GM18861 (cell line): ENCODE data around the gene PPP2R2C.

Experiments used
- ATAC-seq: cut with Tn5 transposase; IDR thresholded peaks from one replicate; pipeline ENCODE4 v1.9.1; 2021; ENCODE audit not compliant: unreplicated experiment

PPP2R2C gene

DNA sequence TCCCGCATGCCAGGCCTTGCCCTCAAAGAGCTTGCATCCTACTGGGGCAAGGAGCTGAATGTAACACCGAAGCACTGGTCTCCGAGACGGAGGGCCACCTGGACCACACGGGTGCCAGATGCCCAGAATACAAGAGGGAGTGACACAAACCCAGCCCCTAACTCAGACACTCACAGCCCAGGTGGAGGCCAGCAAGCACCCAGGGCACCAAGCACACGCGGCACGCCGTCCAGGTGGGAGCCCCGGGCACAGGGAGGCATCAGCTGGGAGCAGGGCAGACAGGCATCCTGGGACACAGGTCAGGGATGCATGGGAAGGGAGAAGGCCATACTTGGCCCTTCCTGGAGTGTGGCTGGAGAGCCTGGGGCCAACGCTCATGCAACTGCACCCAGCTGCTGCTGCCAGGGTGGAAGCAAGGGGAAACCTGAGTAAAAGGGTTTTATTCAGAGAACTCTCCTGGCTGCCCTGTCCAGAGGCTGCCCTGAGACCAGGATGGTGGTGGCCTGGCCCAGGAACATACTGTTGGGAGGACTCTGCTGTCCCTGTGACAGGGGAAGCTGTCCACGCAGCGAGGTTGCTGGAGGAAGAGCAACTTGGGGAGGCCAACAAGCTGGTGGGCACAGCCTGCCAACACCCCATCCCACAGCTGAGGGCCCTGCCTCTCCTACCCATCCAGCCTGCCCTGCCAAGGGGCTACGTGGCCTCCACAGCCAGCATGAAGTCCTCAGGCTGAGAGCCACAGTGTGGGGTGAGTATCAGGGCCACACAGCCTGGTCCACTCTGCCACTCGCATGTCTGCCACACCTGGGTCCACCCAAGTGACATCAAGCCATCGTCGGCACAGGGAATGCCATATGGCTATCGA, 22.2 kb upstream of the PPP2R2C start:
- no peak for ATAC-seq

DNA sequence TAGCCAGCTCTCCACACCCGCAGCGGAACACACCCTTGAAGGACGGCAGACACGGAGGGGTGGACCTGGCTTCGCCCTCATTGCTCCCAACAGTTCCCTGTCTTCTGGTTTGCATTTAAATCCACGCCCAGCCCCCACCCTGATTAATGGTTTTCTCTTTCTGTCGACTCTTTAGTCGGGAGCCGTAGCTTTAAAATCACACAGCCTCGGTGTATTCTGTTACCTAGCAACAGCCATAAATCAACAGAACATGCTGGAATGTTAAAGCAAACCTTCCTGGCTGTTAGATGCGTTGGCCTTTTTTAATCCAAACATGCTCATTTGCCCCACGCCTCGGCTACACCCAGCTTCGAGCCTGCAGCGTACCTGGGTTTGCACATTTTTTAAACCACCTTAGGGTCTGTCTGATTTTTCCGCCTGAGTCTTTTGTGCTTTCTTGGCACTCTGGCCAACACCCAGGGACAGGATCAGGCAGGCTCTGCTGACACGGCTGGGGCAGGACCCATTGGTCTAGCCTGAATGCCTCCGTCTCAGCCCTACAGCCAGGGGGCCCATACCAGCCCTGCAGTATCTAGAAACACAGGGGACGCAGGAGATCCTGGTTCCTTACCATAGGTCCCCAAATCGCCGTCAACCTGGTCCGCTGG, 21.4 kb upstream of the PPP2R2C start:
- no peak for ATAC-seq

DNA sequence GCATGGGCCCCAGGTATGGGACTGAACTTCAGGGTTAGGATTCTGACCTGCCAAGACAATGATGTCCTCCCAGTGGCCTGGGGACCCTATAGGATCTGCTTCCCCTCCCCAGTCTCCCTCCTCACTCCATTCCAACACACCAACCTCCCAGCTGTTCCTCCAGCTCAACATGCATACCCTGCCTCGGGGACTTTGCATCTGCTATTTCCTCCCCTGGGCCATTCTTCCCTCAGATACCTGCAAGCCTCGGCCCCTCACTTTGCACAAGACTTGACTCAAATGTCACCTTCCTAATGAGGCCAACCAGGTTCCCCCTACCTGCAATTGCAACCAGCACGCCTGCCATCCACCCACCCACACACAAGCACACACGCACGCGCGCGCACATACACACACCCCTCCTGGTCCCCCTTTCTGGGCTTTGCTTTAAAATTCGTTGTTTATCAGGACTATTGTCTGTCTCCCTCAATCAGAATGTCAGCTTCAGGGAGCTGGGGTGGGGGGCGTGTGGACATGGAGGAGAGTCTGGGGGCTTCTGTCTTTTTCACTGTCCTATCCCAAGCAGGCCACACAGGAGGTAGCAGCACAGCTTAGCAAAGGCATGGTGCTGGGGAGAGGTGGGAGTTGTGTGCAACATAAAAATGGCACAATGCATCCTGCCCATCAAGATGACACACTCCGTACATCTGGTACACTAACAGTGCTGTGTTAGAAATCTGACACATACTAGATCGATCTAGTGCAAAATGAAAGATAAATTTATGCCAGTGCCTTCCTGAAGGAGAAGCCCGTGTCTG, 20.6 kb upstream of the PPP2R2C start:
- ATAC-seq: no peak

DNA sequence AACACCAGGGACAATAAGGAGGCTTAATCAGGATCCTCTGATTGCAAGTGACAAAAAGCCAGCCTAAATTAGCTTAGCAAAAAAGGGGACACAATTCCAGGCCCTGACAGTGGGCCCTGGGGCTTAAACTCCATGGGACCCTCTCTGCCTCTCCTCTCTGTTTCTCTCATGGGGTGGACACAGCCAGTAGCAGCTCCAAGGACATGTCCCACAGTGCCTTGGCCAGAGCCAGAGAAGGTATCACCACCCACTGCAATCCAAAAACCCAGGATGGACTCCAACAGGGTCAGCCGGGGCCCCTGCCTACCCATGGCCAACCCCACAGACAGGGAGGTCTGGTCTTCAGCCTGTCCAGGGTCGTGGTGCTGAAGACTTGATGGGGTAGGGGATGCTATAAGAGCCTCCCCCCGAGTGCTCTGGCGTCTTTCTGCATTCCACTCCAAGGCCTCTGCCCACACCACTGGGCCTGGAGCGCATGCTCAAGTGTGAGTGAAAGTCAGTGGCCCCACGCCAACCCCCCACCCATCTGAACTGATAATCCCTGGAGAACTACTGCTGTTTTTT, 19.7 kb upstream of the PPP2R2C start:
- ATAC-seq: no peak

DNA sequence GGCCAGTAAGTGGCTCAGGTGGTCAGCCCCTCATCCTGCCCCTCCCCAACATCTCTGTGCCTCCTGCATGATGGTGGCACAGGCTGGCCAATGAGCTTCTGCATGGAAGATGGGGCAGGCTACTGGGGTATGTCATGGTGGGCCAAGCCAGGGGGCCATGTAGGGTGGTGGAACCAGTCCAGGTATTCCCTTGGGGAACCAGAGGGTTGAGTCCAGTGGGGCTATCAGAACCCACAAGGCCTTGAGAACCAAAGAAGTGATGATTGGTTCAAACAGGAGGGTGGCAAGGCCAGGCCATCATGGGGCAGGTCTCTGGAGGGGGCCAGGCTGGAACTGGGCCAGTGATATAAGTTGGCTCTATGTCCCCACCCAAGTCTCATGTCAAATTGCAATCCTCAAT, 18.8 kb upstream of the PPP2R2C start:
- no peak for ATAC-seq

DNA sequence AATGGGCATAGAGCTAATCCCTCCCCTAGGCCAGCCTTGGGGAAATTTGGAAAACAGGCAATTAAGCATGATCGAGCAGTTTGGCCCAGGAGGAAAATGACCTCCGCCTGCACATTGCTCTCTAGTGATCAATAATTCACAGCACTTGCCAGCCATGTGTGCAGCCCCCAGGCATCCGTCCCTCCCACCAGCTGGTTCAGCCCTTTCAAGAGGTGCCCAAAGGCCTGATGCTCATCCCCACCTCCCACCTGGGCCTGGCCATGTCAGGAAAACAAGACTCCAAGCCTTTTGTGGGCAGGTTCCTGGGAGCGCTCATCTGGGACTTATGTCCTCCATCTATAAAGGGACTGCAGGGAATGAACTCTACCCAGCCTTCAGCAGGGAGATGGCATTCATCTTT, 17.5 kb upstream of the PPP2R2C start:
- ATAC-seq: no peak

DNA sequence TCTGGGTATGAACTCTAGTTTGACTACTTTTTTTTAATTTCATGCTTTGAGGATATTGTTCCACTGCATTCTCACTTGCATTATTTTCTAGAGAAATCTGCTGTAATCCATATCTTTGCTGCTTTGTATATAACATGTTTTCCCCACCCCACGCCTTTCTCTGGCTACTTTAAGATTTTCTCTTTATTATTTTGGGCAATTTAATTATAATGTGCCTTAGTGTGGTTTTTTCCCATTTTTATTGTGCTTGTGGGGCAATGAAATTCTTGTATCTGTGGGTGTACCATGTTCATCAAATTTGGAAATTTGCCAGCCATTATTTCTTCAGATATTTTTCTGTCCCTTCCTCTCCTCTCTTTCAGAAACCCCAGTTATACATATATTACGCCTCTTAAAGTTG, 15.1 kb upstream of the PPP2R2C start:
- ATAC-seq: no peak

DNA sequence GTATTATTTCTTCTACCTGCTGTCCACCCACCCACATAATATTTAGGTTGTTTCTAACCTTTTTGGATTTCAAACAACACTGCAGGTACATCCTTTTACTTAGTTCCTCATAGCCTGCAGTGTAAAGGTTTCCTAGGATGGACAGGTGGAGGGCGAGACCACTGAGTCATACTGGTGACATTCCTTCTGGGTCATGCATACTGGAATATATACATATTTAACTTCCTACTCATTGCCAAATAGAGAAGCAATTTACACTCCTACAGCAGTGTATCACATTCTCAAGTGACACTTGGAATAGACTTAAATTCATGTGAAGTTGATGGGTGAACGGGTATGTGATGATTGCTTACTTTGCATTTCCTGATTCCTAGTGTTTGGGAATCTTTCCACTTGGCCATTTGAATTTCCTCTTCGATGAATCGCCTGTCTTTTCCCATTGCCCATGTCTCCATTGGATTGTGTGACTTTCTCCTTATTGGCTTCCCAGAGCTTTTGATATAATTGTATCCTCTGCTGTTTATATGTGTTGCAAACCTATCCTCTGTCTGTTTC, 8.2 kb upstream of the PPP2R2C start:
- no peak for ATAC-seq

DNA sequence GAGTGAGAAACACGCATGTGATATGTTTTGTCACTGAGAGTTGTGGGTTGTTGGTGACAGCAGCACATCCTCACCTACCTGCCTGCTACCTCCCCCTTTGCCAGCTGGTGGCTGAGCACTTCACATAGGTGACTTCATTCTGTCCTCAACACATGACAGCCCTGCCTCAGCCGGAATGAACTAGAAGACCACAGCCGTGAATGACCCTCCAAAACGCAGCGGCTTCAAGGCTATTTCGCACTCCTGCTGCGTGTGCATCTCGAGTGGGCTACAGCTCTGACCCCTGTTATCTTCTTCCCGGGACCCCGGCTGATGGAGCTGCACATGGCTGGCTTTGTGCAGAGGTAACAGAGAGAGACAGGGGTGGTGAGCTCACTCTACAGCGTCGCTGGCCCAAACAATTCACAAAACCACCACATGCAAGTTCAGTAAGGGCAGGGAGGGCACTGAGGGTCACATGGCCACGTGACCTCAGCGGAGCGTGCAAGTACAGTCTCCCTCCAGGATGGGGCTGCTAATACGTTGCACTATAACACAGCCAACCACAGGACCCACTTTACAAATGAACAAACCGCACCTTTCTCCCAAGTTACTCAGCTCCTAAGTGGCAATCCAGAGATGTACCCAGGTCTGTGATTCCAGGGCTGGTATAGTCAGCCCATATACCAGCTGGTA, 6.3 kb upstream of the PPP2R2C start:
- ATAC-seq: no peak

DNA sequence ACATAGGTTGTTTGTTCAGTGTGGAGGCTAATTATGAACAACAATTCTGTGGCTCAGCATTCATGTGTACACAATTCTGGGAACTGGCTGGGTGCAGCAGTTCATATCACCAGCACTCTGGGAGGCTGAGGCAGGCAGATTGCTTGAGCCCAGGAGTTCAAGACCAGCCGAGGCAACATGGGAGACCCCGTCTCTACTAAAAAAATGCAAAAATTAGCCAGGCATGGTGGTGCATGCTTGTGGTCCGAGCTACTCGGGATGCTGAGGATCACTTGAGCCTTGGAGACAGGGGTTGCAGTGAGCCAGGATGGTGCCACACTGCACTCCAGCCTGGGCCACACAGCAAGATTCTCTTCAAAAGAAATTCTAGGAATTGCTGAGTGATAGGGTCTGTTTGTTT, 4.5 kb upstream of the PPP2R2C start:
- no peak for ATAC-seq

DNA sequence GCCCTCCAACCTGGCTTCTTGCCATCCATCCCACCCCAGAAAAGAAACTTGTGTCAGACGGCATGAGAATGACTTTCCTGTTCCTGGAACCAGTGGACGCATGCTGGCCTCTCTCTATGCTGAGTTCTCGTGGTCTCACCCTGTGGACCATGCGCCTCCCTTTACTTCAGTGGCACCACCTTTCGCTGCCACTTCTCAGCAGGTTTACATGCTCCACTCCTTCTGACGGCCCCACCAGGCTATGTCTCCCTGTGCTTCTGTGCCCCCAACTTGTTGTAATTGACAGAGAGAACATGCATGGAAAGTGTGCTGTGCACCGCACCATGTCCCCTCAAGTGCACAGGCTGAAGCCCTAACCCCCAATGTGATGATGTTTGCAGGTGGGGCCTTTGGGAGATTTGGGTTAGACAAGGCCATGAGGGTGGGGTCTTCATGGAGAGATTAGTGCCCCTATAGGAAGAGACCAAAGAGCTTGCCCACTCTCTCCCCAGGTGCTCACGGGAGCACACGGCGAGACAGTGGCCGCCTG, 3.1 kb upstream of the PPP2R2C start:
- no peak for ATAC-seq

DNA sequence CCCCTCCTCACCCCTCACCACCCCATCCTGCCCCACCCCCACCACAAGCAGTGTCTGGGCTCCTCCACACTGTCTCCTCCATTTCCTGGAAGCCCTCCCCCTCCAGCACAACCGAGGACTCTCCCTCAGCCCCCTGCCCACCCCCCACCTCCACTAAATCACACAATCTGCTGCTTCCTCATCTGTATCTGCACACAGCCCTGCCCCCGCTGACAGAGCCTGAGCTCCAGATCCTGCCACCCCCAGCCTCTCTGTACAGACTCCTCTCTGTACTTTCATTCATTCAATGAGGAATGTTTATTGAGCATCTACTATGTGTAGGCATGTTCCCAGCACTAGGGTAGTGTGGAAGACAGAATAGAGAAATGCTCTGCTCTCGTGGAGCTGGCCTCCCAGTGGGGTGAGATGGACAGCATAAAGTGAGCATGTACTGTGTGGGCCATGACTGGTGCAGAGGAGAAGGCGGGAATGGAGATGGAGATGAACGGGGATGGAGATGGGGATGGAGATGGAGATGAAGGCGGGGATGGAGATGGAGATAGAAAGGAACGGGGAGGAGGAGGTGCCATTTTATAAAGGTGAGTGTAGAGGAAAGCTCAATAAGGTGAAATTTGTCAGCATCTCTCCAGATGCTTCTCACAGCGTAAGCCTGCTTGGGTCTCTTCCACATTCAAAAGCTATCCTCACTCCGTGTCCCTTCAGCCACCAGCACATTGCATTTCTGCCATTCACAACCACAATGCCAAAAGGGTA, 2.5 kb upstream of the PPP2R2C start:
- no peak for ATAC-seq

DNA sequence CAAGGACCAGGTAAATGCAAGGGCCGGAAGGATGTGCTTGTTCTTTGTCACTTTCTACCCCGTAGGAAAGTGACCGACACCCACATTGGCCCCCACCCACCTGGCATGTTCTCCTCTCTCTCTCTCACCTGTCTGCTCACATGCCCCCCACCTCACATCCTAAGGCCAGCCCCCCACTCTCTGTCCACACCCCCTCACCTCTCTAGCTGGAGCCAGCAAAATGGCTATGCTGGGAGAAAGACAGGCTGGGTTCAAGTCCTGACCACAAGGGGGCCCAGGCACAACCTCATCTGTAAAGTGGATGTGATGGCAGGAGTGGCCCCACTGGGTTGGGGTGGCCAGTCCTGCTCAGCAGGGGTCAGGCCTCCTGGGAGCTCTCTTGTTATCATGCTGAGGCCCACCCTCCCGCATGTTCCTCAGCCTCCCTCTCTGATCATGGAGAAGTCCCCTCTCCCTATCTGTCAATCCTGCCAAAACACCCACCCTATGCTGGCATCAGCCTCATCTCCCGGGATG, 1.7 kb upstream of the PPP2R2C start:
- ATAC-seq: no peak

DNA sequence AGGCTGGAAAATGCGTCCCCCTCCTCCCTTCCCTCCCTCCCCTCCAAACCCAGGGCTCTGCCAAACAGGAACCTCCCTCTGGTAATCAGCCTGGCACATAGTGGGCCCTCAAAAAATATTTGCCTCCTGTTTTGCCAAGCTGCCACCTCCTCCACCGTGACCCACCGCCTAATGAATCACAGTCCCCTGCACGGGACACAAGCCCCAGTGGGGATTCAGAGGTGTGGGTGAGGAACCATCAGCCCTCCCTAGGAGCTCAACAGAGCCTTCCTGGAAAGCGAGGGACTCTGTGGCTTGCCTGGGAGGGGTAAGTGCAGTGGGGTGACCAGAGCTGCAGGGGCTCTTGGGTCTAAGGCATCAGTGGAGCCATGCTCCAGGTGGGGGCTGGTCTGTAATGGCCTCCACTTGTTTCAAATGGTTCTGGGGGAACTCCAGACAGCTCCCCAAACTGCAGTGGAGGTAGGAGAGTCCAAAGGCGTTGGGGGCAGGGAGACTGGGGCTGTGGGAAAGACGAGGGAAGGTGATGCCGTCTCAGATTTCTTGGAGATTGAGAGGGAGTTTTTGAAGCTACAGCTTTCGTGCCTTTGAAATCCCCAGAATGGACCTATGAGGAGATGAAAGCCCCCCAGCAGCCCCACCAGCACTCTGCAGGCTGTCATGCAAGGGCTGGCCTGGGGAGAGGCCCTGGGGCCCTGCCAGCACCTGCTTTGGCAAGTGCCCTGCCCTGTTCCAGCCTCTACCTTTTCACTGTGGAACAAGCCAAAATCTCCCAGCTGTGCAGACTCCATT, 1.0 kb upstream of the PPP2R2C start:
- no peak for ATAC-seq

DNA sequence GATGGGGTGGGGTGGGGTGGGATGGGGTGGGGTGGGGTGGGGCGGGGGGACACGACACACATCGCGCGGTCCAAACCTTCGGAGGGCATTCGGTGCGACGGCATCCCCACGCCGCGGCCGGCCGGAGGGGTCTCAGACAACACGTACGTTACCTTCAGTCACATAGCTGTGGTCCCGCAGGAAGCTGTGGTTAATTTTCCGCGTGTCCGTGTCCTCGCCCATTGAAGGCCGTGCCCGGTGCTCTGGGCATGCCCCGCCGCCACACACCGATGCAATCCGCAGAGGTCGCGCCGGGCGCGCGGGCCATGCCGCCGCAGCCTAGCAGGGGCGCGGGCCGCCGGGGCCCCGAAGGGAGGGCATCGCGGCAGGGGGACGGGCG, 417 bp downstream of the PPP2R2C start:
- no peak for ATAC-seq

DNA sequence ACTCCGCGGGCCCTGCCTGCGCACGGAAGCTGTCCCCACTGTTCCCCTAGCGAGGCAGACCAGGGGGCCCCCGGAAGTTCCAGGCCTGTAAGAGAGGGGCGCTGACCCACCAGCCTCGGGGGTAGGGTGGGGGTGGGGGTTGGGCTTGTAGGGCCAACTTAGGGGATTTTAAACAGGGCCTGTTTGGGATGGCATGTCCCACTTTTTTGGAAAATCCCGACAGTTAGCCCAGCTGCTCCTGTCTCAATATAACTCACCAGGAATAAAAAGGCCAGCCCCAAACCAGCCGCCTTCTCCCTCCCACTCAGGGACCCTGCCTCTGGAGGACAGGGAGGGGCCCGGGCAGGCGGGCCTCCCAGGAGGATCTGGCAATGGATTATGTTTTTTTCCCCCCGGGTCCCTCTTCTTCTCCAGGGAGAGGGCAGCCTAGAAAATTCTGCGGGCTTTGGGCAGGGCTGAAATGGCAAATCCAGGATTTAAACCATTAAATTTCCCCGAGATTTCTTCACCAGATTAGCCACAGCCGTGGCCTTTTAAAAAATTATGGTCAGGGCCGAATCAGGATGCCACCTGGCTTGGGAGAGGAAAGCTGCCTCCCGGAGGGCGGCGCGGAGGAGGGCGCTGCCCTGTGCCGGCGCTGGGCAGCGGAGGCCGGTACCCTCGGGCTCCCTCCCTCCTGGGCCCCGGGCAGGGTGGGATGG, 957 bp downstream of the PPP2R2C start:
- ATAC-seq: no peak

DNA sequence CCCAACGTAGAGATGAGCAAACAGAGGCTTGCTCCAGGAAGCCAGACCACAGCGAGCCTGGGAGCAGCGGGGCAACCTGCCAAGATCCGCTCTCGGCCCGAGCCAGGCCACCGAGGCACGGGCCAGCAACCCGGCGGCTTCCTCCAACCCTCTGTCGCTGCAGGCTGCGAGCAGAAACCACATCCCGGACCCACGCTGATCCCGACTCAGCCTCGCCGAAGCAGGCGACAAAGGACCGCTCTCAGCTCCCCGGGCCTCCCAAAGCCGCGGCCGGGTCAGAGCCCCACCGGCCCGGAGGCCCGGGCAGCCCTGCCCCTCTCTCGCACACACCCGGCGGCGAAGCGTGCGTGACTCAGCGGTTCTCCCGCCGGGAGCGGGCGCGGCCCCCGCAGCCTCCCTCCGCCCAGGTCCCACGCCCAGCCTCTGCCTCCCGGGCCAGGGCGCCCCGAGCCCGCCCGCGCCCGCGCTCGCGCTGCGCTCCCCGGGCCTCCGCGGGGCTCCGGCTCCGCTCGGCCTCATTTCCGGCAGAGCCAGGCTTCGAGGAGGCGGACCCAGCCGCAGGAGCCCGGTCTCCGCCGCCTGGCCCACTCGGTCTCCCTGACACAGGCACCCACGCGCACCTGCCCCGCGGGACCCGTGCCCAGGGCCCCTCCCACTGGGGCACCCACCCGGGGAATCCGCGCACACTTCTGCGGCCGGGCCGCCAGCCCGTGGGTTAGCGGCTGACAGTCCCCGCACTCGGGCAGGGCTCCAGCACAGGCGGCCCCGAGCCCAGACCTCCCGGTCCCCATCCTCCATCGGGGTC, 1.7 kb downstream of the PPP2R2C start:
- no peak for ATAC-seq
